NT2/D1 (cell line): ENCODE data around the gene PHACTR2.
"Not testable (repeated sequence)": the region's sequence is repeated elsewhere in the genome, so short reads cannot be mapped to it uniquely, and the experiment has no call there.

Experiments
- DNase-seq: peaks from one replicate; pipeline ENCODE4 v3.0.0-alpha.2; 2011; ENCODE audit warnings: low read depth, low spot score
- H3K27me3 ChIP-seq: 2 replicates; pipeline ENCODE4 v1.6.0; 2011; ENCODE audit warnings: mild to moderate bottlenecking; ENCODE audit not compliant: insufficient read length, insufficient read depth
- H3K36me3 ChIP-seq: 2 replicates; pipeline ENCODE4 v1.6.1; 2011; ENCODE audit warnings: mild to moderate bottlenecking, low read length, mixed read lengths; ENCODE audit not compliant: insufficient read depth, insufficient read length
- H3K4me1 ChIP-seq: 2 replicates; pipeline ENCODE4 v1.5.1; 2011; ENCODE audit not compliant: insufficient read depth, insufficient read length
- H3K4me3 ChIP-seq: 2 replicates; pipeline ENCODE4 v1.5.1; 2011; ENCODE audit warnings: low read depth; ENCODE audit not compliant: insufficient read length
- H3K9ac ChIP-seq: 2 replicates; pipeline ENCODE4 v1.6.0; 2011; ENCODE audit warnings: low read depth; ENCODE audit not compliant: insufficient read length
- H3K9me3 ChIP-seq: 2 replicates; pipeline ENCODE4 v1.5.1; 2011; ENCODE audit warnings: mild to moderate bottlenecking, low read length; ENCODE audit not compliant: insufficient read depth
- SUZ12 ChIP-seq: IDR thresholded peaks from 2 replicates; pipeline ENCODE4 v1.6.1; 2011; ENCODE audit not compliant: insufficient read length, insufficient read depth; ENCODE audit errors: extremely low read depth
- YY1 ChIP-seq: IDR thresholded peaks from 2 replicates; pipeline ENCODE4 v1.6.1; 2011; ENCODE audit not compliant: insufficient read length, insufficient read depth
- ZNF274 ChIP-seq: IDR thresholded peaks from 2 replicates; pipeline ENCODE4 v1.6.1; 2011; ENCODE audit warnings: mild to moderate bottlenecking, low read depth, low read length

Gene PHACTR2

DNA sequence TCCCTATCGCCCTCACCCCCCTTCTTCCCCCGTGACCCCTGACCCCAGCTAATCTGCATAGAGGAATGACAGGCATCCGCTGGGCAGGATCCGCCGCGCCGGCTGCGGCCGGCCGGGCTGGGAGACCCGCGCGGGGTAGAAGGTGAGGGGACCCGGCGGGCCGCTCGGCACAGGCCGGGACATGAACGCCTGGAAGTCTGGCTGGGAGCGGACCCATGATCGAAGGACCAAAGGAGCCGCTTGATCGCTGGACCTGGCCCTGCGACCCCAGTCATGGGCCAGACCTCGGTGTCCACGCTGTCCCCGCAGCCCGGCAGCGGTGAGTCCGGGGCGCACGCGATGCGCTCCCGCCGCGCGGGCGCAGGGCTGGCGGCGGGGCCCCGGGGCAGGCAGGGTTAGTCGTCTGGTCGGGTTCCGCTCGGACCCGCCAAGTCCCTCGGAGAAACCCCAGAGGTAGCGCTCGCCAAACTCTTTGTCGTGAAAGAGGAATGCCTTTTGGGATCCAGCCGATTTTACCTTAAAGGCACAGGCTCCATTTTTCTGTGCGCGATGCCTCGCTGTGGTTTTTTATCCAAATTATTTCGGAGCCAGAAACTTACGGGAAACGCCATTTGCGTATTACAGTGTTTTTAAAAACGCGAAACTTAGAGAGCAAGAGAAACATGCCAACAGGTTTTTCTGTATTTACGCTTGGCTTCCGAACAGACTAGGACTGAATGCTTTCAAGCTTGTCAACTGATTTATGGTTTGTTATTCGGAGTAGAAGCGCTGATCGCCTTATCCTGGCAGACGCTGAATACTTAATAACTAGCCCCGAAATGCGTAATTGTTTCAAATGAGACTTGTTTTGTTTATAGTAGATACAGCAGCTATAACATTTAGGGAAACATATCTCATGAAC lies at the start of gene PHACTR2:
PHACTR2 (plus strand) TSS at position 75 of the 901 bp plus-strand sequence; CDS start at position 274, 199 bp downstream.
- no peak for TF ChIP-seq ZNF274
- TF ChIP-seq SUZ12, result no peak
- no peak for TF ChIP-seq YY1
- H3K27me3 ChIP-seq, result no peaks in the 10 kb centered on the region
- DNase-seq, result peak; percentile 63
- peak within 1 kb of the TSS; percentile 82 for H3K9ac ChIP-seq
- peaks cover 2% of the 10 kb centered on the region for H3K4me1 ChIP-seq
- H3K4me3 ChIP-seq, result peak within 1 kb of the TSS; percentile 65
- H3K9me3 ChIP-seq, result peaks cover 11% of the 10 kb centered on the region
- no peaks in the 10 kb centered on the region for H3K36me3 ChIP-seq

DNA sequence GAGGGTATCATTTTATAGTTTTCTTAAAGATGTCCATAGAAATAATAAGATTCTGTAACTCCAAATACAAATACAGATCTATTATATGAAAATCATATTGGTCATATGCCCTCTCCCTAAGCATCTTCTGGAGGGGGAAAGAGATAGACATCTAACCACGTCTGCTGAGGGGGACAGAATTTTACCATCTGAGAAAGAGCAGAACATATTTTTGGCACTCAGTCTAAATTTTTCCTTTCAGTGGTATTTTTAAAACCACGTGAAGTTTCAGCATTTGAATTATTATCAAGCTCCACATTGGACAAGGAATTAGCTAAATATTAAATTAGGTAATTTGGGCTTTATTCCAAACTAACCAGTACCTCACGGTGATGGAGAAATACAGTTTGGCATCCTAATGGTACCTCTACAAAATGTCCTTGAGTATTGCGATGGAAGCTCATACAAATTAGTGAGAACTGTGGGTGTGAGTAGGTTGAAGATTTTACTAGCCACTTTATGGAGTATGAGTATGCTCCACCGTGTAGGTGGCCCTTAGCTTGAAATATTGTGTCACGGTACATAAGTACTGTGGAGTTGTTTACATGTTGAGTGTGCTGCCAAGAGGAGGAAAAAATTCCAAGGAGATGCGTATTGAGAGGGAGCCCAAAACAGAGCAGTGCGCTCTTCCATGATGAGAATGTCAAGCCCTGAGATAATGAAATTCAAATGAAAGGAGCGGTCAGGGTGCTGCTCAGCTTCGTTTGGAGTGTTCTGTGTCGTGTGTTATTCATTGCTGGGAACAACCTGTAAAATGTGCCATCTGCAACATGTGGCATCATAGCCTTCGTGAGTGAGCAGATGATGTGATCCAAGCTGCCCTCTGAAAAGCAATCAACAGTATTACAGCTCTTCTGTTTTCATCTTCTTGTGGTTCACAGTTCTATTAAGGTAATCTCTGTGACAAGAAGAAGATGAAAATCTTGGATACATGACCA lies 48.4 kb upstream of the PHACTR2 start:
- DNase-seq, result no peak
- Histone ChIP-seq H3K4me1 (no peaks in the 10 kb centered on the region), H3K27me3 (no peaks in the 10 kb centered on the region), H3K9ac (no peak overlapping the region), H3K36me3 (no peaks in the 10 kb centered on the region), H3K9me3 (no peaks in the 10 kb centered on the region), H3K4me3 (no peak overlapping the region)
- TF ChIP-seq ZNF274 (no peak), SUZ12 (no peak), YY1 (no peak)

GRCh38 chr6:143631196-143631595 lies 46.6 kb upstream of the PHACTR2 start:
- DNase-seq, H3K9ac ChIP-seq, H3K4me3 ChIP-seq, H3K9me3 ChIP-seq, H3K4me1 ChIP-seq, H3K36me3 ChIP-seq, H3K27me3 ChIP-seq: not testable (repeated sequence)

DNA sequence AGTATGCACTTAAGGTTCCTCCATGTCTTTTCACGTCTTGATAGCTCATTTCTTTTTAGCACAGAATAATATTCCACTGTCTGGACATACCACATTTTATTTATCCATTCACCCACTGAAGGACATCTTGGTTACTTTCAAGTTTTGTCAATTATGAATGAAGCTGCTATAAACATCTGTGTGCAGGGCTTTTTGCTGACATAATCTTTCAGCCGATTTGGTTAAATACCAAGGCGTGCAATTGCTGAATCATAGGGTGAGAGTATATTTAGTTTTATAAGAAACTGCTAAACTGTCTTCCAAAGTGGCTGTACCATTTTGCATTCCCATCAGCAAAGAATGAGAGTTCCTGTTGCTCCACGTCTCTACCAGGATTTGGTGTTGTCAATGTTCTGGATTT lies 44.9 kb upstream of the PHACTR2 start:
- Histone ChIP-seq H3K9ac (no peak overlapping the region), H3K4me3 (no peak overlapping the region), H3K27me3 (no peaks in the 10 kb centered on the region), H3K4me1 (no peaks in the 10 kb centered on the region), H3K9me3 (no peaks in the 10 kb centered on the region), H3K36me3 (no peaks in the 10 kb centered on the region)
- DNase-seq, result no peak
- TF ChIP-seq ZNF274 (no peak), SUZ12 (no peak)

DNA sequence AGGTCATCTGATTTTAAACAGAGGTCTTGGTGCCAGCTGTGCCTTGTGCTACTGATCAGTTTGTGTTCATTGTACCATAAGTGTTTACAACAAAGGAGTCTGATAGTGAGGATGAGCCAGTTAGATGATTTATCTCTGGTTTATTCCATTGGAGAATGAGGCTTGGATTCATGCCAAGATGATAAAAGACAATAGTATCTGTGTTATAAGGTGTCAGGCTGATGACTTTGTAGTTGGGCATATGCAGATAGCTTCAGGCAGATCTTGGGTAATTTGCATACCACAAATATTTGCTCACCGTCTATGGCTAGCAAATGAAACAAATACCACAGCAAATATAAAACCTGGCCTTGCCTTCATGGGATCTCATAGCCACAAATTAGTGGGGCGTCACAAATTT lies 43.3 kb upstream of the PHACTR2 start:
- no peaks in the 10 kb centered on the region for H3K9me3 ChIP-seq
- H3K4me3 ChIP-seq, result no peak overlapping the region
- no peak overlapping the region for H3K9ac ChIP-seq
- TF ChIP-seq ZNF274, result no peak
- no peak for TF ChIP-seq SUZ12
- no peak for TF ChIP-seq YY1
- H3K36me3 ChIP-seq, result no peaks in the 10 kb centered on the region
- no peaks in the 10 kb centered on the region for H3K4me1 ChIP-seq
- no peaks in the 10 kb centered on the region for H3K27me3 ChIP-seq
- DNase-seq, result no peak

DNA sequence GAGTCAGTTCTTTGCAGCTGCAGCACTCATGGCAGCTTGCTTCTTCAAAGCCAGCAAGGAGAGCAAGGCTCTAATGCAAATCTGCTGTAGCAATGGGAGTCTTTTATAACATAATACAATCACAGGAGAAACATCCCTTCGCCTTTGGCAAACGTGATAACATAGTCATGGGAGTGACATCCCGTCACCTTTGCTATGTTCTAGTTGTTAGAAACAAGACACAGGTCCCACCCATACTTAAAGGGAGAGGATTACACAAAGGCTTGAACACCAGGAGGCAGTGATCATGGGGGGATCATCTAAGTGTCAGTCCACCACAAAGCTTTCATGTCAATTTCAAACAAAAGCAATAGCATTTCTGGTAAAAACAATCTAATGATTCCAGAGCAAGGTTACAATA lies 40.1 kb upstream of the PHACTR2 start:
- Histone ChIP-seq H3K9ac (no peak overlapping the region), H3K27me3 (no peaks in the 10 kb centered on the region), H3K4me3 (no peak overlapping the region), H3K36me3 (no peaks in the 10 kb centered on the region), H3K4me1 (no peaks in the 10 kb centered on the region), H3K9me3 (no peaks in the 10 kb centered on the region)
- DNase-seq, result no peak
- TF ChIP-seq YY1 (no peak), SUZ12 (no peak), ZNF274 (no peak)

- Histone ChIP-seq H3K27me3 (no peaks in the 10 kb centered on the region), H3K9ac (no peak overlapping the region), H3K4me1 (no peaks in the 10 kb centered on the region)
Measured at GRCh38 chr6:143642403-143642802, 35.4 kb upstream of the PHACTR2 start.

More at GRCh38 chr6:143642403-143642802, 35.4 kb upstream of the PHACTR2 start:
- H3K4me3 ChIP-seq, result no peak overlapping the region
- no peaks in the 10 kb centered on the region for H3K9me3 ChIP-seq
- TF ChIP-seq ZNF274 (no peak), SUZ12 (no peak), YY1 (no peak)
- no peaks in the 10 kb centered on the region for H3K36me3 ChIP-seq
- DNase-seq, result no peak
